GM12873 (cell line): ENCODE measurements around the gene DHCR24.

Experiments used
- CTCF ChIP-seq: IDR thresholded peaks from 2 replicates; pipeline ENCODE4 v1.5.1; 2012; ENCODE audit warnings: low read depth, mild to moderate bottlenecking, moderate library complexity, low read length, control low read depth; ENCODE audit not compliant: insufficient read depth; ENCODE audit errors: missing control alignments

DHCR24 gene

GRCh38 chr1:54810153-54810942, 76.6 kb downstream of the DHCR24 start:
- TF ChIP-seq CTCF = peak; percentile 97

GRCh38 chr1:54809496-54810074, 77.4 kb downstream of the DHCR24 start:
- TF ChIP-seq CTCF = no peak

GRCh38 chr1:54808443-54809207, 78.4 kb downstream of the DHCR24 start:
- TF ChIP-seq CTCF = peak; percentile 43

- no peak for TF ChIP-seq CTCF
These were observed 79.2 kb downstream of the DHCR24 start for GRCh38 chr1:54807756-54808155.

GRCh38 chr1:54806931-54807611, 79.9 kb downstream of the DHCR24 start:
- TF ChIP-seq CTCF = no peak

GRCh38 chr1:54805981-54806381, 81.0 kb downstream of the DHCR24 start:
- TF ChIP-seq CTCF = no peak
